GM19395 (cell line): ENCODE data around the gene DEFB132.
A peak's percentile ranks its signal among the peaks of the same experiment; 100 is the strongest.

ENCODE experiments used
- ATAC-seq: cut with Tn5 transposase; IDR thresholded peaks from one replicate; pipeline ENCODE4 v1.9.1; 2021; ENCODE audit warnings: mild to moderate bottlenecking, moderate library complexity; ENCODE audit not compliant: unreplicated experiment

The DEFB132 gene

DNA sequence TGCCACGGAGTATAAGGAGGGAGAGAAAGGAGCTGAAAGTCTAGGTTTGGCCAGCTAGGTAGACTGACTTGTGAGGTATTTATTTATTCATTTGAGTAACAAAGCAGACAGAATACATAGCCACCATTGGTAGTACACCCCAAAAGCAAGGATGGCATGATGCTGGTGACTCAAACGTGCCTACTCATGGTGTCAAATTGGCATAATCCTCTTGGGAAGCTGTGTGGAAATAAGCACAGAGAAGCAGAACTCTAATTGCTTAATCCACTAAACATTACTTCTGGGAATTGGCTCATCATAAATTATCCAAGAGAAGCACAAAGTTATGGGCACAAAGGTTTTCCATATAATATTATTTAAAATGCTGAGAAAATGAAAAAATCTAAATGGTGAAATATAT is 2.5 kb downstream of the DEFB132 start:
- ATAC-seq = no peak

DNA sequence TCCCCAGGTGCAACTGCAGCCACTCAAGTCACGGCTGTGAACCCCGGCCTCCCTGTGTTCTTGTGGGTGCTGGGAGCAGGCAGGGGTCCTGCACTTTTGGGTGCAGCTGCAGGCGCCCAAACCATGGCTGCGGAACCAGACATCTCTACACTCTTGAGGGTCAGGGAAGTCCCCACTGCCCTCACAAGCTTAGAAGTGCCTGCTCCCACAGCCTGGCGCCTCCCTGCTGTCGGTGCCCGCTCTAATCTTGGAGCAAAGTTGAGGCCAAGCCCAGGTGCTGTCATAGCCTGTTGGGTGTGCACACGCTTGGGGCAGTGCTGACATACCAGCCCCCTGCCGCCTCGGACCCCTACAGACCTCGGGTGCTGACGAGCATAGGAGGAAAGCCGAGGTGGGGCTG is 6.2 kb downstream of the DEFB132 start:
- ATAC-seq = no peak

DNA sequence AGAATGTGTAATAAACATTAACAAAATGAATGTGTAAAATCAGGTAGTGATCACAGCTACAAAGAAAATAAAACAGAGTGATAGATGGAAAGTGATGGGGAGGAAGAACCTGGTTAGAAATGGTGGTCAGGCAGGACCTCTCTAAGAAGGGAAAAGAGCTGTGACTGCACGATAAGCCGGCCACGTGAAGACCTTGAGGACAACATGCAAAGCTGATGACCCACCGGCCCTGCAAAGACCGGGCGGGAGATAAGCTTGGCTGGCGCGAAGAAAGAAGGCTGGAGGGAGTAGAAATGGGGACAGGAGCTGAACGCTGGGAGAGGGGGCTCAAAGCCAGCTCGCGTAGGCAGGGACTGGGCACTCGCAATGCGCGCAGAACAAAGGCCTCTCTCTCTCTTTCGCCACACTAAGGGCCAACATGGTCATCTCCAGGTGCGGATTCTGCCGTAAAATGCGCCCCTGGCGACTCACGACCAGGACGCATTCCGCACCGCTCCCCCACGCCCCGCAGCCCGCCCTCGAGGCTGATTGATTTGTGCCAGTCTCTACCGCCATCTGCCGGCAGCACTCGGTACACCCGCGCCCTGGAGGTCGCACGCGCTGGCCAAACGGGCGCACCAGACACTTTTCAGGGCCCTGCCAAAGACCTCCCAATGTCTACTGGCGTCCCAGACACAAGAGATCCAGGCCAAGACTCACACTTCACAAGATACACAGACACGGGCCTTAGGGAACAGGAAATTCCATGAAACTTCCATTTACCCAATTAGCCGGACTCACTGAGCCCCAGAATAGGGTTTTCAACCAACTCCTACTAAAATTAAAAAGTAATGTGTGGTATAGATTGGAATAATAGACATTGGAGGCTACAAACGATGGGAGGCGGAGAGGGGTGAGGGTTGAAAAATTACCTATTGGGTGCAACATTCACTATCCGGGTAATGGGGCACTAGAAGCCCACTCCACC is 9.4 kb downstream of the DEFB132 start:
- ATAC-seq = peak; percentile 95

DNA sequence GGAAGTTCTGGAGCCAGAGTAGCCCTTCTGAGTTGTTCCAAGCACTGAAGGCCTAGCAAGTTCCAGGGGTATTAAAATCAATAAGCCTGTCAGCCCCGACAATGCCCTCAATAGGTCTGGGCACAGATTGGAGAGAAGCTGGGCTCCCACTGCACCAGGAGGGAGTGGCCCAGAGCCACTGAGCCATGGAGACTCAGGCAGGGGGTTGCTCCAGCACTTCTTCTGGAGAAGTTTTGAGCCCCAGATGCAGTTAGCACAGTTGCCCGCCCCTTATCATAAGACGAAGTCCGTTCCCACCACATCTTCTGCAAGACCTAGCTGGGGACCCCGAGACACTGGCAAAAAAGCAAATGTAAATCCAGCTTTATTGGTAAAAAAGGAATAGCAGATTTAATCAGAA is 13.0 kb downstream of the DEFB132 start:
- ATAC-seq = no peak

DNA sequence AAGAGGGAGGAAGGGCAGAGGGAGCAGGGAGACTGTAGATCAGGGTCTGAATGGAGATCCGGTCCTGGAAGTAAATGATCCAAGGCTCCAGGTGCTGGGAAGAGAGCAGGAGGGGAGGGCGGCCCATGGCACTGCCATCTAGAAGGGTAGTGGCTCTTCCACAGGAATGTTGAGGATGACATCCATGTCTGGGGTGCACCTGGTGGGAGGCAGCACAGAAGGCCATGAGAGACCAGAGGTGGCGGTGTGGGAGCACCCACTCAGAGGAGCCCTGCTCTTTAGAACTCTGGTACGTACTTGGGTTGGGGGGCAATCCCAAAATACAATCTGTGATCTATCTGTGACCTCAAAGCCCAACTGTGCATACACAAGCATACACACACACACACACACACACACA is 13.5 kb downstream of the DEFB132 start:
- no peak for ATAC-seq

DNA sequence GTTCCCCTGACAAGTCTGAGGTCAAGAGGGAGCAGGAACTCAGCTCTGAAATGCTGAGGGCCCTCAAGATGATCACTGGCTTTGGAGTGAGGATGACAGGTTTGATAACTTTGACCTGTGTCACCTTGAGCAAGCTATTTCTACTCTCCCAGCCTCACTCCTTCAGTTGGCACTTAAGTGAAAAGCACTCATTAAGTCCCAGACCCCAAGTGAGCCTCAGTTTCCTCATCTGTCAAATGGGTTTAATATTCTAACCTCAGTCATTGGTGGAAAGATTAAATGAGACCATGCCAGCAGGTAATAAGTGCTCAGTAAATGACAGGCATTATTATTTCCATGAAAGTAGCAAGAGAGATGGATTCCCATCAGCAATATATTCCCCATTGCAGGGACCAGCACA is 14.0 kb downstream of the DEFB132 start:
- no peak for ATAC-seq

DNA sequence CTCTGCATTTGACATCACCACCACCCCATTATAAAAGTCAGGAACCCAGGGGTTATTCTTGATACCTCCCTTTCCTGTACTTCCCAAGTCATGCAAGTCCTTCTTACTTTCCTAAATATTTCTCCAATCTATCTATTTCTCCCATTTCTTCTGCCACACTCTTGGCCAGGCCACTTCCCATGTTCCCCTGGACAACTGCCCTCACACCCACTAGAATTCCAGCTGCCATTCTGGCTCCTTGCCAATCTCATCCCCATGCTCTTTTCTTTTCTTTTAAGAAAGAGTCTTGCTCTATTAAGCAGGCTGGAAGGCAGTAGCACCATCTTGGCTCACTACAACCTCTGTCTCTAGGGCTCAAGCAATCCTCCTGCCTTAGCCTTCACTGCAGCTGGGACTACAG is 15.2 kb downstream of the DEFB132 start:
- ATAC-seq = no peak

DNA sequence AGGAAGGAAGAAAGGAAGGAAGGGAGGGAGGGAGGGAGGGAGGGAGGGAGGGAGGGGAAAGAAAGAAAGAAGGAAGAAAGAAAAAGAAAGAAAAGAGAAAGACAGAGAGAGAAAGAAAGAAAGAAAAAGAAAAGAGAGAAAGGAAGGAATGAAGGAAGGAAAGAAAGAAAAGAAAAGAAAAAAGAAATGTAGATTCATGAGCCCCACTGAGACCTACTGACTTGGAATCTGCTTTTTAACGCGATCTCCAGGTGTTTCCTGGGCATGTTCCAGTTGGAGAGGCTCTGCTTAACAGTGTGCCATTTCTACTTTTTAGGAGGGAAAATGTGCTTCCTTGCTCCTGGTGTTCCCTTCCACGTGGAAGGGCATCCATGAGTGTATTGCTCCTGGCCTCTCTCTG is 16.4 kb downstream of the DEFB132 start:
- ATAC-seq = no peak

DNA sequence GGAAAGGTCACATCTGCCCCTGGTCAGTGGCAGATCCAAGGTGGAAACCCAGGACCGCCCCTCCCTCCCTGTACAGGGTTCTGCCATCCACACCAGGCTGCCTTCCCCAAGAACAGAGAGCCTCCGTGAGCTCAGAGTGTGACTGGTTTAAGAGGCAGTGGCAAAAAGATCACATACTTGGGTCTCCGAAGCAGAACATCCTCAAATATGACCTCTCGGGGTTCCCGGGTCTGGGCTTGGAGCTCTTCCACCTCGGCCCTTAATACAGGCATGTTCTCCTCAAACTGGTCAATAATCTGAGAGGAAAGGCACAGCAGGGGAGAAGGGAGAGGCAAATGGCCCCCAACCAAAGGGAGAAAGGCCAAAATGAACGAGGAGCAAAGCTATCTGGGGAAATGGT is 18.3 kb downstream of the DEFB132 start:
- ATAC-seq = no peak

DNA sequence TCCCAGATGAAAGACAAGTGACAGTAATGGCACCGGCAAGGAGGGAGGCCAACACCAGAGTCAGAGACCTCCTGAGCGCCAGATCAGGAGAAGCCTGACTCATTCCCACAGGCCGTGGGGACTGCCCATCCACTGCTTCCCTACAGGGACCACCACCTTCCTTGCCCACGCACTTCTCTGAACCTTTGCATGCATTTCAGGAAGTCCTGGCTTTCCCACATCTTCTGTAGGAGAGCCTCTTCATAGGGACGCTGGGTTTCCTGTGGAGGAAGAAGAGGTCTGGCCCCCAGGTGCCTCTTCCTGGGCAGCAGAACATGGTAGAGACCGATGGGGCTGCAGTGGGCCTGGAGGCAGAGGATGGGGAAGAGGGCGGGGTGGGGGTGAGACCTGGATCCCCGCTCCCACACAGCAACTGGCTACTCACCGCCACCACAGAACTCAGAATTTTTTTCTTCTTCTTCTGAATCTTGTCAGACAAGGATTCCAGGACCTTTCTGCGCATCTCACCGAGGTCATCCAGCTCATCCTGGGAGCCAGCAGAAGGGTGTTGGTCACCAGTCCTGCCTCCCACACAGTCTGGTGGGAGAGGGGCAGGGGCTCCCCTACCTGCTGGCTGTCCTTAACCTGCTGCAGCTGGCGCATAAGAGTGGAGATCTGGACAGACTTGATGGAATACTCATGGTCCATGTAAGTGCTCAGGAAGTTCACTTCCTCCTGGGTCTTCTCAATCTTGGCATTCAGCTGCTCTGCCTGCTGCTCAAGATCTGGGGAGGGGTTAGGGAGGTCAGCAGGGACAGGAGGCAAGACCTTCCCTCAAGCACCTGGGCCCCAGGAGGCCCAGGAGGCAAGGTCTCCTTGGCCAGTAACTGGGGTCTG is 19.3 kb downstream of the DEFB132 start:
- no peak for ATAC-seq

DNA sequence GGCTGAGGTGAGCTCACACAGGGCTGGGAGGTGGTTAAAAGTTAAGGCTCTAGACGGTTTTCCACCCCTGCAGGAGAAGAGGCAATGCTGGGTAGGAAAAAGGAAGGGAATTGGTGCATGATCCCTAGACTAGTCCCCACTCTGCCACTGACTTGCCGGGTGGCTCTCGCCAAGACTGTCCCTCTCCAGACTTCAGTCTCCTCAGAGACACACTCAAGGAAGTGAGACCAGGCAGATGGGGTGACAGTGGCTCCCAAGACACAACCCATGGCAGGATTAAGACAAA is 19.9 kb downstream of the DEFB132 start:
- ATAC-seq = no peak

DNA sequence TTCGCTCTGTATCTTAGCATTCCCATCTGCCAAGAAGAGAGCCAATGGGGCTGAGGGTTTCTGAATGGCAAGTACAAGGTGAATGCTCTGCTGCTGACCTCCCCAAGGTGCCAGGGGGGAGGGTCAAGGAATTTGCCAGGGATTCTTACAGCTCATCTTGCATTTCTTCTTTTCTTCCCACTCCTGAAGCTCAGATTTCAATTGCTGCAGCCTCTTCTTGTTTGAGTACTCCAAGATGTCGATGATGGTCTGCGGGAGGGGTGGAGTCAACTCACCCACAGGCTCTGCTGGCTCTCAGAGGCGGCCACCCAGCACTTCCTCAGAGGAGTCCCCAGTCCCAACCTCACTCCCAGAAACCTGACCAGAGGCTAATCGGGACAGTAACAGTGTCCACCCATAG is 20.7 kb downstream of the DEFB132 start:
- ATAC-seq = no peak

DNA sequence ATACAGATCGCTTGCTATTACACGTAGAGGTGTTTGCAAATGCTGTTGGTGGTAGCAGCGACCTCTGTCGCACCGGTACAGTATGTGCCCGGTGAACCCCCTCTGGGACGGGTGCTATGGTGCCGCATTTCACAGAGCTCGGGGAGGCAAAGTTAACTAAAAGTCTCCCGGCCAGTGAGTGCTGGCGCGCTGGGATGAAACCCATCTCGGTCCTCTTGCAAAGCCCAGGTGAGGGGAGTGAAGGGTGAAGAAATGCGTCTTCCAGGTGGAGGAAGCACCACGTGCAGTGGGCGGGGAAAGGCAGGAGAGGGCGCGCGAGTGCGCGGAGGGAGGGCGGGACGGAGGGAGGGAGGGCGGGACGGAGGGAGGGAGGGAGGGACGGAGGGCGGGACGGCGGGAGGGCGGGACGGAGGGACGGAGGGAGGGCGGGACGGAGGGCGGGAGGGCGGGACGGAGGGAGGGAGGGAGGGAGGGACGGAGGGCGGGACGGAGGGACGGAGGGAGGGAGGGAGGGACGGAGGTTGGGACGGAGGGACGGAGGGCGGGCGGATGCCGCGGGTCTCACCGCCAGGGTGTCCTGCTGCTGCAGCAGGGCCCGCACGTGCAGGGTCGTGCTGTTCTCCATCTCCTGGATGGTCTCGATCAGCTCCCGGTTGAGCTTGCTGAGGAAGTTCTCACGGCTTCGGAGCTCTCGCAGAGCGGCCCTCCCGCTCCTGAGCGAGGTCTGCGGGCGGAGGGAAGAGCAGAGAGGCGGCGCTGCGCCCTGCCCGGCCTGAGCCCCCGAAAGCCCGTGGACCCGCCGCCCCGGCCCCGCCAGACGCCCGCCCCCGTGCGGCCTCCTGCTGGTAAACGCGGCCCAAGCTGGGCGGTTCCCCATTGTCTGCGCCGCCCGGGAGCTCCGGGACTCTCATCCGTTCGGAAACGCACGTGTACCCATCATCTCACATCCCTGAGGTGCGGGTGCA is 21.4 kb downstream of the DEFB132 start:
- ATAC-seq = no peak

DNA sequence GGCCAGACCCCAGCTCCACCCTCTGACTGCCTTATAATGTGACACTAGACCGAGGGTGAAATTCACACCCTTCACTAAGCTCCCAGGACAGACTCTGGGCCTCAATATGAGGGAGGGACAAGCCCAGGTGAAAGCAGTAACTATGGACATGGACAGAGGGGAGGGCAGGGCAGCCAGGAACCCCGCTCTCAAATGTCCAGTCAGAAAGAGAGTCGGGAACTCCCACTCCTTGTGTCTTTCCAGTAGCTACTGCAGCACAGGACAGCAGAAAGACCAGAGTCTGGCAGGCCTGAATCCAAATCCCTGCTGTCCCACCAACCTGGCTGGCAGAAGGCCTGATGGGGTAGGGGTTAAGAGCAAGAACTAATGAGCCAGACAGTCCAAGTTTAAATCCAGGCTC is 26.6 kb downstream of the DEFB132 start:
- no peak for ATAC-seq

DNA sequence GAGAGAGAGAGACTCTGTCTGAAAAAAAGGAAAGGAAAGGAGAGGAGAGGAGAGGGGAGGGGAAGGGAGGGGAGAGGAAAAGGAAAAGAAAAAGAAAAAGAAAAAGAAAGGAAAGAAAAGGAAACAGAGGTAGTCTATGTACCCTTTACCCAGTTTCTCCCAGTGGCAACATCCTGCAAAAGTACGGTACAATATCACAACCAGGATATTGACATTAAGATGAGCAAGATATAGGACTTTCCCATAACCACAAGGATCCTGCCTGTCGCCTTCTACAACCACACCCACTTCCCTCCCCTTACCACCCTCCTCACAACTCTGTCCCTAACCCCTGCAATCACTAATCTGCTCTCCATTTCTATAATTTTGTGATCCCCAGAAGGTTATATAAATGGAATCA is 29.0 kb downstream of the DEFB132 start:
- no peak for ATAC-seq

DNA sequence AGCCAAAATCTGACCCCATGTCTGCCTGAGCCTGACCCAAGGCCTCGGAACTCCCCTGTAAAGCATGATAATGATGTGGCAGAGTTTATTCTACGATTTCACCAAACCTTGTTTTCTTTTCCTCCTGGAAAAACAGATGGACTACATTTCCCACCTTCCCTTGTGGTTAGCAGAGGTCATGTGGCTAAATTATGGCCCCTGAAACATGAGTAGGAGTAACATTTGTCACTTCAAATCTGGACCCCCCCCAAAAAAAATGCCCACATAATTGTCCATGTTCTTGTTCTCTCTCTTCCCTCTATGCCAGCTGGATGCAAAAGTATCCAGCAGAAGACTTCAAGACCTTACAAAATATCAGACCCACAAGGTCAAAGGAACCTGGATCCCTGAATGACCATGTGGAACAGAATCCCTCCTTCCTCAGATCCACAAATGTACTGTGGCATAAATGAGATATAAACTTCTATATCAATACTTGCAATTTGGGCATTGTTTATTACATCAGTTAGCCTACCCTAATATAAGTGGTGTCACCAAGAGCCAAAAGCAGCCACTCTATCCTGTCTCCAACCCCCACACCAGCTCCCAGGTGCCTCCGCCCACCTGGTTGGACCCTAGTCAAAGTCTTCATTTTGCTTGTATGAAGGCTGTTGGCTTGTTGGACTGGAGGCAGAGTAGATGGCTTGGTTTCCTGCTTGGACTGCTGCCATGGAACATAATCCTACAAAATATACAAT is 31.6 kb downstream of the DEFB132 start:
- no peak for ATAC-seq

DNA sequence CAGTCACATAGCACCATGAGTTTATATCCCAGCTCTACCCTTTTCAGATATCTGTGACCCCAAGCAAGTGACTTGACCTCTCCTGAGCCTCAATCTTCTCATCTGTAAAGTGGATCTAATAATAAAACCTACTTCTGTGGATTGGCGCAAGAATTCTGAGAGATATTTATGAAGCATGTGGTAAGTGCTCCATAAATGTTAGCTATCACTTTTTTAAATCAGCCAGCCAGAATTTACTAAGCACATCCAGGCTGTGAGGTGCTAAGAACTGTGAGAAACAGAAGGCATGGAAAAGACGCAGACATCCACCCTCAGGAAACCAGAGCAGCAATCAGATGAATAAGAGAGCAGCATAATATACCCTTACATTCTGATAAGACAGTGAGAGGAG is 32.2 kb downstream of the DEFB132 start:
- ATAC-seq = no peak

DNA sequence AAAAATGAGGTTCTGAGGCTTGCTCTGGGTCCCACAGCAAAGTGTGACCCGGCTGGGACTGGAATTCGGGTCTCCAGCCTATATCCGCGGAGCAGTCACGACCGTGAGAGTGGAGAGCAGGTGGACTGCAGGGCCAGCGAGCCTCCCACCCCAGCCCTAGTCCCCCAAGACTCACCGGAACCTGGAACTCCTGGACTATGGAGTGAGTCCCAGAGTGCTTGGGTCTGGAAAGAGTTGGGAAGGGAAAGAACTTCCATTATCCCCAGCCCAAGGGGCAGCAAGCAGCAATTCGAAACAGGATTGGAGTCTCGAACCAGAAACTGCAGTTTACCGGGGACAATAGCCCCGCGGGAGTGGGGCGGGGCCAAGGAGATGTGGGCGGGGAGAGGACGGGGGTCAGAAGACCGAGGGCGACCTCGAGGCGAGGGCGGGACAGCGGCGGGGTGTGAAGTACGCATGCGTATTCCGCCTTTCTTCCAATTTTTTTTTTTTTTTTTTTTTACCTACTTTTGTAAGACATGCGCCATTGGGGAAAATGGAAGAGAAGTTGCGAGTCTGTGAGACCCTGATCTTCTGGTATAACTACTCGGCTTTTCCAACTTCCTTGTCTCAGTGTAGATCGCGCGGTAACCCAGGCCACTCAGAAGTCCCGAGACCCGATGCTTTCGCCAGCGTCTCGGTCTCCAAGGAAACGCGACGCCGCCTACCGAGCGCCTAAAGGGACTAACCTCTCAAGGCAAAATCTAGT is 32.7 kb downstream of the DEFB132 start, which contains the start of gene C20orf96:
TSS of gene C20orf96 (minus strand) at position 667 of the 748 bp plus-strand sequence. CDS start at position 527, 140 bp downstream.
- peak; percentile 86 for ATAC-seq

DNA sequence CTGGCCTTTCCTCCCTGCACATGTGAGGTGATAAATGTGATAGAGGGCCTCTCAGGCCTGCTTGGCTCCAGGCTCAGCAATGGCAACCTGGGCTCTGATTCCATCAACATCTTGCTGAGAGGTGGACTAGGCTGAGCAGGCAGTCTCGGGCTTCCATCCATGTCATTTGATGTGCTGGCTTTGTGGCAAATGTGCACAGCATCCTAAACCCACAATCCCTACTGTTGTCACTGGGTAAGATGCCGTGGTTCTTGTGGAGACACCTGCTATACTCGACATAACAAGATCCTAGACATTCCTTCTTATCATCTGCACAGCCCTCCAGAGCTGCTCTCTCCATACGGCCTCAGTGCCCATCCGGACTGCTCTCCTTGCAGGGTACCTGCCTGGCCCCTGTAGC is 37.1 kb downstream of the DEFB132 start:
- ATAC-seq = no peak
